HG03025 (cell line): ENCODE measurements around the gene KCNH4.
"Not testable (repeated sequence)": the region's sequence is repeated elsewhere in the genome, so short reads cannot be mapped to it uniquely, and the experiment has no call there.

Experiments
- ATAC-seq: cut with Tn5 transposase; IDR thresholded peaks from one replicate; pipeline ENCODE4 v1.9.1; 2021; ENCODE audit warnings: mild to moderate bottlenecking, moderate library complexity; ENCODE audit not compliant: unreplicated experiment, low FRiP score

KCNH4 gene

DNA sequence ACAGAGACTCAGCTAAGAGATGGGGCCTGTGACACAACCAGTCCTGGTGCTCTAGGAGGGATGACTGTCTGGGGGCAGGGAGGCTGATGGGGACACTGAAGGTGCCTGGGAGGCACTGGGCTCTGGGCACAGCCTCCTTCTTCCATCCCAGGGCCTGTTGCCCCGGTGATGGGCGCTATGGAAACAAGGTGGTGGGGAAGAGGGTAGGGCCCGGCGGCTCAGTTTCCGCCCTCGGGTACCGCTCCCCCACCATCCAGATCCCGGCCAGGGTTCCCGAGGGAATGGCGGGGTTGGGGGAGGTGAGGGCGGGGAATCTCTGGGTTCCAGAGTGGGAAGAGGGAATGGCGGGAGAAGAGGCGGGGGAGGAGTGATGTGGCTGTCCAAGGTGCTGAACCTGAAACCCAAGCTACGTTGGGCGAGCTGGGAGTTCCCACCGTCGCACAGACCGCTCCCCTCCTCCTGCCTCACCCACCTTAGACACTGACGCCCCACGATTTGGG lies 981 bp downstream of the KCNH4 start:
- ATAC-seq = no peak

DNA sequence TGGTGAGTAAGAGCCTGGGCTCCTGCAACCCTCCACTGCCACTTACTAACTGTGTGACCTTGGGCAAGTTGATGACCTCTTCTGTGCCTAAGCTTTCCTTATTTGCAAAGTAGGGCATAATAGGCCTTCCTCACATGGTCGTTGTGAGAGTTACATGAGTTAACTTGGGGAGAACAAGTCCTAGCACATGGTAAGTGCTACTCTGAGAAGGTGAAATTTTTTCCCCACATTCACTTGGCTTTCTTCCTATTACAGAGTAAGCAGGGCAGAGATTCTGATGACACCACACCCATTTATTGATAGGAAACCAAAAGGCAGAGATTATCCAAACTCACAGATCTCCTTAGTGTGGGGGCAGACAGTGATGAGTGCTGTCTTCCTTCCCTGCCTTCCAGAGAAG lies 1.6 kb downstream of the KCNH4 start:
- ATAC-seq = no peak

DNA sequence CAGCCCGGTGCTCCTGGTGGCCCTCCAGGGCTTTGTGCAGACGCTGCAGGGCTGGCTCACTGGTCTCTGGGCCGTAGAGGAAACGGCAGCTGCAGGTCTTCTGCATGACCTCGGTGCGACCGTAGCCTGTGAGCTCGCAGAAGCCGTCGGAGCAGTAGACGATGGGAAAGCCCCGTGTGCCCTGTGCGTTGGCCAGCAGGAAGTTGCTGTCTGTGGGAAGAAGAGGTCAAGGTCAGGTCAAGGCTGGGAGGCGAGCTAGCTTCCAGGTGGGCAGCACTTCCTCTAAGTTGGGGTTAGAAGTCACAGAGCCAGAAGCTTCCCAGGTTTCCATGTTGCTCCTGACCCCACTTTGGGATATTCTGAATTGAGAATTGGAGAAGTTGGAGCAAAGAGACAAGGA lies 2.1 kb downstream of the KCNH4 start:
- ATAC-seq = no peak

DNA sequence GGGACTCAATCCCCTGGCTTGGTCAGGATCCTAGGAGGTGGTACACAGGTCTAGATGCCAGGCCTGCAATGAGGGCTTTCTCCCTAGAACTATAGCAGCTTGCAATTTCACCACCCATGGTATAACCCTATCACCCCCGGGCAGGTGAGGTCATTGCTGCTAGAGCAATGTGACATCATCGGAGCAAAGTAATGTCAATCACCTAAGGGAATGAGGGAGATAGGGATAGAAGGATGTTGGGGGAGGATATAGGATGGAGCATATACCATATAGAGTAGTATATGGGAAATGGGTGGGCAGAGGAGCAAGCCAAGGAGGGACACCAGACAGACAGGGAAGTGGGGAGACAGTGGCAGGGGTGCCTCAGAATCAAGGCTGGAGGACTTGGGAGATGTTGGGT lies 3.3 kb downstream of the KCNH4 start:
- ATAC-seq = no peak

DNA sequence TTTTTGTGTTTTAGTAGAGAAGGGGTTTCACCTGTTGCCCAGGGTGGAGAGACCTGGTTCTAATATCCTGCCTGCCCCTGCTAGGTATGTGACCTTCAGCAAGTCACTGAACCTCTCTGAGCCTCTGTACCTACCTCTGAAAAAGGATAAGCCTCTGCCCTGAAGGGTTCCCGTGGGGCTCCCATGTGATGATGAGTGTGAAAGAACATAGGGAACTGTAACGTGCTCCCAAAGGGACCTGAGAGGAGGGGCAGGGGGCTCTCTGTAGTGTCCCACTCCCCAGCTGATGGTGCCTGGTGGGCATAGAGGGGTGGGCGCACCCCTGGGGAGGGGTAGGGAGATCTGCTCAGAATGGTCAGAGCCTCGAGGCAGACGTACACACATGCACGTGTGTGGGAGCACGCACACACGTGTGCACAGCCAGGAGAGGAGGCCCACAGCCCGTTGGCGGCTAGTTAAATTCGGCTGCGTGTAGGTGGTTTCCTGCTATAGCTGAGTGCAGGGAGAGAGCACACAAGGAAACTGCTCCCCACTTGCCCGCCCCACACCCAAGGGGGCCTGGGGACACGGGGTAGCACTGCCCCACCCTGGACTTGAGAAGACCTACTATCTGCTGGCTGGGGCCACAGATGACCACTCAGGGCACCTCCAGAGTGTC lies 6.7 kb downstream of the KCNH4 start:
- ATAC-seq = no peak

DNA sequence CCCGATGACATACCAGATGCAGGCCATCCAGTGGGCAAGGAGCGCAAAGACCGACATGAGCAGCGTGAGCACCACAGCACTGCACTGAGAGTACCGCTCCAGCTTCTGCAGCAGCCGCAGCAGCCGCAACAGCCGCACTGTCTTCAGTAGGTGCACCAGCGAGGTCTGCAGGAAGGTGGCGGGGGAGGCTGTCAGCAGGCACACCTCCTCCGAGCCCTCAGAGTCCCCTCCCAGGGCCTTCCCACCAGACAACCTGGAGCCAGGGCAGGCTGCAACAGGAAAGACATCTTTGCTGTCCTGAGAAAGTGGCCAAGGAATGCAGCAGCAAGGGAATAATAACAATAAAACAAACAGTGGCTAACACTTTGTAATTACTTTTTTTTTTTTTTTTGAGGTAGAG lies 9.1 kb downstream of the KCNH4 start:
- ATAC-seq = no peak

DNA sequence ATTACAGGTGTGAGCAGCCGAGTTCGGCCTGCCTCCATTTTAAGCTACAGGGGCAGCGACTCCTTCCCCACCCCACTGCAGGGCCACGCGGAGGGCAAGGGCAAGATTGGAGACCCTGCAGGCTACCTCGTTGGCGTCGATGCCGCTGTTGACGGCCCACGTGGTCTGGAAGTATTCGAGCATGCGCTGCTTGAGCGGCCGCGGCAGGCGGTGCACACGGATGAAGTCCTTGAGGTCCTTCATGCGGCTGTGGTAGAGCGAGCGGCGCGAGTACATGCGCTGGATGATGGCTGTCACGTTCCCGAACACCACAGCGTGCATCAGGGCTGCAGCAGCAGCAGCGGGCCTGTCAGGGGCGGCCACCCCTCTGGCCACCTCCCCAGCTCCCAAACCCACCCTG lies 11.6 kb downstream of the KCNH4 start:
- no peak for ATAC-seq

DNA sequence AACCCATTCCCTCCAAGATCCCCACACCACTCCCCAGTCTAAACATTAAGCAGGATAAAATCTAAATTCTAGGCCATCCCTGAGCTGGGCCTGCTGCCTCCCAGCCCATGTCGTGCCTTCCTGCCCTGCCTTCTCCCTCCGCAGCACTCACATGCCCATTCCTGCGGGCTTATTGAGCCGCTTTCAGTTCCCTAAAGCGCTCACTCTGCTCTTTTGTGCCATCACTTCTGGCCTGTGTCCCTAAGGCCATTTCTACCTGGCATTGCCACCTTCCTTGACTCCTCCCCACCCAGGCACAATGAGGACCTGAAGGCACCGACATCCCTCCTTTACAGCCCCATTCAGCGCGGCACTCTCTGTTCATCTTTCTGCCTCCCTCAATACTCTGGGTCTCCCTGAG lies 13.1 kb downstream of the KCNH4 start:
- no peak for ATAC-seq

DNA sequence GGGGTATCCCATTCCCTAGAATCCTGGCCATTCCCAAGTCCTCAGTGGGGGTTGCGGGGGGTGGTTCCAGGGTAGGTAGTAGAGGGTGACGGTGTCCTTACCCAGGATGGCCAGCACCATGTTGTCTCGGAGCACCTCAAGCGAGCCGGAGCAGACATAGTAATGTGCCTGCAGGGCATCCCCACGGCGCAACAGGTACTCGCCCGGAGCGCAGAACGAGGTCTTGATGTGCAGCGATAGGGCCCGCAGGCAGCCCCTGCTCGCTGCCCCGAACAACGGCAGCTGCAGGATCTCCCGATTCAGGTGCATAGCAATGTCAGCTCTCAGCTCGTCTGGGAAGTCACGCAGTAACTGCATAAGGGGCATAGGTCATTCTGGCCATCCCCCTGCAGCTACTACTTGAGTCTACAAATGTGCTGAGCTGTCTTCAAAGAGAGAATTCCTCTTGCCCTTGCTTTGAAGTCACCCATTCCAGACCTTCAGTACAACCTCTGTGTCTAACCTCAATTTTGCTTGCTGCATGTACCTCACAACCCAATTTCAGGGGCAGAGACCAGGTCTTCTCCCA lies 14.7 kb downstream of the KCNH4 start:
- ATAC-seq = no peak

DNA sequence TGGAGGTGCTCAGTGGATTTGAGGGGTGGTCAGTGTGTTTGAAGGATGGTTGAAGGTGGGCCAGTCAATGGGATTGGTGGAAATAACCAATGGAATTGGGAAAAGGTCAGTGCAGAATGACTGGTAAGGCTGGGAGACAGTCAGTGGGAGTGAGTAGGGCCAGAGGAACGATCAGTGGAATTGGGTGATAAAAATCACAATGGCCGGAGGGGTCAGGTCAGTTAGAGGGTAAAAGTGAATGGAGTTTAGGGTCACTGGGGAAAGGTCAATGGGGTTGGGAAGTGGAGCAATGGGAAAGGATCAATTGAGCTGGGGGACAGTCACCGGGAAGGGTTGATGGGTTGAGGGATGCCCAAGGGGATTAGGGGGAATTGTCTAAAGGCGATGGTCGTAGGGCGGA lies 15.2 kb downstream of the KCNH4 start:
- no peak for ATAC-seq

DNA sequence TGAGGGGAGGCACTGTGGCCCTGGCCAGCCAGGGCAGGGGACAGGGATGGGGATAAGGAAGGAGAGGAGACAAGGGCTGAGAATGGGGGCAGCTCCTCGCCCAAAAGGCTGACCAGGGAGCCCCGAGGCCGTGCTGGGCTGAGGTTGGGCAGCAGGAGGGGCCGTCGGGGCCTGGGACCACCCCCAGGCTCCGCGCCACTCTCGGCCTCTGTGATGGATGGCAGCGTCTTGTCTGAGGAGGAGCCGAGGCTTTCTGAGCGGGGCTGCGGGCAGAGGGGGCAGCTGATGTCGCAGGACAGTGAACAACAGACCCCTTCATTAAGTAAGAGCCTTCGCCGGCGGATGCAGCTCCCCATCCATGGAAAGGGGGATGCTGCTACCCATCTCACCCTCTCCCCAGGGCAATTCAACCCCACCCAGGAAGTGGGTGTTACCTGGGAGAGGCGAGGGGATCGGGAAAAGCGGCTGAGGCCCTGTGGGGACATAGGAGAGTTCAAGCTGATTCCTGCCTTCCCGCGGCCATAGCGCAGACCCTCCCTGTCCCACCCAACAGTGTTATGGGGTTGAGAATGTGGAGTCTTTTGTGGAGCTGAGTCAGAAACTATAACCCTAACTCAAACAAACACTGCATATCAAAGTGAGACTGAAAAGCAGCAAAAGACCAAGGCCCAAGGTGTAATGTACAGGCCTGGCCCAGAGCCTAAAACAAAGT lies 17.1 kb downstream of the KCNH4 start:
- ATAC-seq = no peak

DNA sequence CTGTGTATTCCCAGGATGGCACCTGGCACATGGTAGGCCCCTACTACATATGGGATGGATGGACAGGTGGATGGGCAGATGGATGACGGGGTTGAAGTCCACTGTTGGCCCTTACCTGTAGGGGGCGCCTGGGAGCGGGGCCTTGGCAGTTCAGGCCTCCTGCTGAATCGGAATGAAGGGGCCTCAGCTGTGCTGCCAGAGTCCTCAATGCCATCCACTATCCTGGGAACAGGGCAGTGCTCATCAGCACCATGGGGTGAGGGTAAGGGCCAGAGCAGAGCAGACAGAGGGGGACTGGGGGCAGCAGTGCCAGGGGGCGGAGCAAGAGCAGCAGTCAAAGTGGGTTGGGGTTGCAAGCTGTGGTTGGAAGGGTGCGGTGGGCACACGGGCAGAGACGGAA lies 17.8 kb downstream of the KCNH4 start:
- ATAC-seq = no peak

DNA sequence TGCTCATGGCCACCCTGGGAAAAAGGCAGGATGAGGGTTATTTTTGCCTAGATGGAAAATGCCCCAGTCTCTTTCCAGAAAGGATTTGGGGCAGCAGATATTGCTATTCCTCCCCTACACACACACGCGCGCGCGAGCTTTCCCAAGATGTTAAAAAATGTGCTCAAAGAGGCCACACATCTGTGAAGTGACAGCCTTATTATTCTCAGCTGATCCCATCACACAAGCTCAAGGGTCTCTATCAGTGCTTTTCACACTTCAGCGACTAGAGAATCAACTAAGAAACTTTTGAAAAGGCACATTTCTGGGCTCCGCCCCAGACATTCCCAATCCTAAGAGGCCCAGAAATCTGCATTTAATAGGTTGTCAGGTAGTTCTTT lies 20.4 kb downstream of the KCNH4 start:
- no peak for ATAC-seq

DNA sequence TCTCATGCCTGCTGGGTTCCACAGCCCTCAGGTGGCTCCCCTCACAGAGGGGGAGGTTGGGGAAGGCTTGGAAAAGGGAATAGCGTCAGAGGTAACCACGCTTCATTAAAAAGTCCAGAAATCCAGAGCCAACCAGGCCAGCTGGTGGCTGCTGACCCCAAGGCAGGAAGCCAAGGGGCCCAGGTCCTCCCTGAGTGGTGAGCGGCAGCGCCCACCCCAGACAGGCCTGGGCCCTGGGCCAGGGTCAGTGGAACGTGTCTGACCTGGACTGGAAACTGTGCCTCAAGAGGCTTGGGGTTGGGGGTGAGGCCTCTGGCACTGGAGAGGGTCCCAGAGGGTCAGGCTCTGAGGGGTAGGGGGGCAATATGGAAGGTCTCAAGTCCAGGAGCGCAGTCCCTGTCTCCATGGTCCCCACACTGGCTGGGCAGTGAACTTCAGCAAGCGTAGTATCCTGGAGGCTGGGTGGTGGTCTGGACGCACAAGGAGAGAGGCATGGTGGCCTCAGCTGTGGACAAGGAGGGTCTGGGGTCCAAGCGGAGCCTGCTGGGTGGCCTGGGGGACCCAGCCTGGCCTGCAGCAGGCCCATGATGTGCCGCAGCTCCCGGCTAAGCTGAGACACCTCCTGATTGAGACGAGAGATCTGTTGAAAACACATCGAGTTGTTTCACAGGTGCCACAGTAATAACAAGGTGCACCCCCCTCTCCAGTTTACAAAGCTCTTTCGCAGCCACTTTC lies 21.0 kb downstream of the KCNH4 start:
- ATAC-seq = no peak

DNA sequence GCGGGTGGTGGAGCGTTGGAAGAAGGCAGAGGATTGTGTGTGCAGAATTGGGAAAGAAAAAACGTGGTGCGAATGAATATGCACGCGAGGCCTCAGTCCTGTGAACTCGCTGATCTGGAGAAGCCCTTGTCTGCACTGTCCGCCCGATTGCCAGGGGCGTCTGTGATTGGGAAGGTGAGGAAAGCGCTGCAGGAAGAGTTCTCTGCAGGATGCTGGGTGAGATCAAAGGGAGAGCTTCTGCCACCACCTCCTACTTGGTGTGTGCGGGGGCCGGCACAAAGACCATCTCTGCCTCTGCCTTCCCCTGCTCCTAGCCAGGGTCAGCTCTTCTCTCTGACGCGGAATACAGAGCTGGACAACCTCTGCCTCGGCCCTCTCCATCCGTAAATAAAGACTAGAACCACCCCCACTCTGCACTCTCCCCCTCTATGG lies 25.3 kb downstream of the KCNH4 start:
- ATAC-seq = no peak

DNA sequence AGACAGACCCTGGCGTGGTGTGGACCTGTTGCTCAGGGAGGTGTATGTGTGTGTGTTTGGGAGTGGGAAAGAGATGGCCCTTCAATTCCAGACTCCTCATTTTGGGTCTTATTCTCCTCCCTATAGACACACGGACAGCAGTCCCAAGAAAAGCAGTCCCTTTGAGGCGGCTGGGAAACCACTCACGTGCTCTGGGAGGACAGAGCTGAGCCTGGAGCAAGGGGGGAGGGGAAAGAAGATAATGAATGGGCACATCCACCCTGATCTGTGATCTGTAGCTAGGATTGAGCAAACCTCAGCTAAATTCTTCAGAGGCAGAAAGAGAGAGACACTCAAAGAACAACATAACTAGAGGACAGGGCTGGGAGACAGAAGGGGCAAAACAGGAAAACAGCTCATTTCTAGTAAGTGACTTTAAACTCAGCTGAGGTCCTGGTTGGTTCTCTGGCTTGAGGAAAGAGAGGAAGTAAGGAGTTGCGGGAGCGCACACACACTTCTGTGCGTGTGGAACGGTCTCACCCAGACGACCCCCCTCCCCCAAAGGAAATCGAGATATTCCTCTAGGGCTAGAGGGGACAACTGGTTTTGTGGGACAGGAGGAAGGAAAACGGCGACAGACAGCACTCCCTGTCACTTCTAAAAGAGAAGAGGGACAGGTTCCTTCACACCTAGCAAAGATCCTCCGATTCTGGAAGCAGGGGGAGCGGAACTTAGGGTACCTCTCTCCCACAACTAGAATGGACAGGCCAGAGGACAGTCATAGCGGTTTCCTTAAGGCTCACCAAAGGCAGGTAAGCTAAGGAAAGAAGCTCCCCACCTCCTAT lies 26.8 kb downstream of the KCNH4 start:
- peak; percentile 13 for ATAC-seq

DNA sequence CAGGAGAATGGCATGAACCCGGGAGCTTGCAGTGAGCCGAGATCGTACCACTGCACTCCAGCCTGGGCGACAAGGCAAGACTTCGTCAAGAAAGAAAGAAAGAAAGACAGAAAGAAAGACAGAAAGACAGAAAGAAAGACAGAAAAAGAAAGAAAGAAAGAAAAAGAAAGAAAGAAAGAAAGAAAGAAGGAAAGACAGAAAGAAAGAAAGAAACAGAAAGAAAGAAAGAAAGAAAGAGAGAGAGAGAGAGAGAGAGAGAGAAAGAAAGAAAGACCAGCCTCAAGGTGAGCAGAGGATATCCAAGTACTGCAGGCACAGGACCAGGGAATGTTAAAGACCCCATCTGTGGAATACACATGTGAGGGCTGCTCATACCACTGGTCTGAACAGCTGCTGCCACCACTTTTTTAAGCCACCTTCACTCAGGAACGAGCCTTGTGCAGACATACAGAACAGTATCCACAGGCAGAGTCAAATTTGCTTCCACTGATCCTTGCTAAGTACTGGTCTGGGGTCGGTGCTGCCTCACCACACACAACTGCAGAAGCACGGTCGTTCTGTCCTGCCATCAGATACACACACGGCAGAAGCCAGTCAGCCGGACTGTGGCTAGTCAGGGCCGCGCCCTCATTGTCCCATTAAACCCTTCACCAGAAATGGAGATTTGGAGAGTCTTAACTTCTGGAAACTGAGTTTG lies 33.9 kb downstream of the KCNH4 start:
- no peak for ATAC-seq

DNA sequence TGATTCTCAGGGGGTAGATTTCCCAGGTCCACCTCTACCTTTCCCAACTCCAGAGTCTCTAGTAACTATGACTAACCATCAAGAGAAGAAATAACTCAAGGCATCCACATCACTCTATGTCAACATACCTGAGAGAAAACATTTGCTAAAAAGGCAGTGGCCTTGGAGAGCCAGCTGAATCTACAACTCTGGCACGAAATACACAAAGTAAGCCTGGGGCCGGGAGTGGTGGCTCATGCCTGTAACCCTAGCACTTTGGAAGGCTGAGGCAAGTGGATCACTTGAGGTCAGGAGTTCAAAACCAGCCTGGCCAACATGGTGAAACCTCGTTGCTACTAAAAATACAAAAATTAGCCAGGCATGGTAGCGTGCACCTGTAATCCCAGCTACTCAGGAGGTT lies 37.8 kb downstream of the KCNH4 start:
- ATAC-seq = not testable (repeated sequence)

DNA sequence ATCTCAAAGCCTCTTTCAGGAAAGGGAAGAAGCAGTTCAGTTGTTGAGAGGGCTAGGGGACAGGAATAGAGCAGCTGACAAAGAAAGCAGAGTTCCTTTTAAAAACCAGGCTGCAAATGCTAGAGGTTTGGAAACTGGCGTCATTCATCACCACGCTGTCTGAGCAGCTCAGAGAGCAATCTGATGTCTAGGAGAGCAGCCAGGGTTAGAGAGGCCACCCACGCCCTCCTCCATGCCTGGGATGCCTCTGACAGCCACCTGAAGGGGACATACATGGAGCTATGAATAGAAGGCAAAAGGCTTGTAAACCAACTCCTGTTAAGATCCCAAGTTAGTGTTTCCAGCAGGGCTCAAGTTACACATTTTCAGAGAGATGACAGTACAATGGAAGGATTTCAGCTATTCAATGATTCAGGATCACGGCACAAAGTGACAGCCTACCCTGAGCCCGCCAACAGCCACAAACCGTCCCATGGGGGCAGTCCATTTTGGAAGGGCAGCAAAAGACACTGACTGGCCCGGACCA lies 38.5 kb downstream of the KCNH4 start:
- ATAC-seq = no peak

DNA sequence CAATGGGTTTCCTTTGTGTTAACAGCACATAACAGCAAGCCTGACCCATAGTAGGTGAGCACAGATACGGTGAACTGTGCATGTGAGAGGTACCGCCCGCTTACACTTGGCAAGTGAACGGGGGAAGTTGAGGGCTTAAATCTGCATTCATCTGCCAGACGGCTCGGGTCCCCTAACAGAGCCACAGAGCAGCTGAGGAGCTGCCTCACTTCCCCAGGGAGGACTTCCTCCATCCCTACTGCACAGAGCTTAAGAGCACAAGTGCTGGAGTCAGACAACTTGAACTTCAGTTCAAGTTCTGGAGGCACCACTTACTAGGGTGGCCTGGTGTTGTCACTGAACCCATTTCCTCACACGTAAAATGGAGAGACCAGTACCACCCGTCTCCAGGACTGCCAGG lies 39.6 kb downstream of the KCNH4 start:
- no peak for ATAC-seq
